Raji (cell line): ENCODE results near the gene PALD1.

Source experiments
- POLR2A ChIP-seq: IDR thresholded peaks from 2 replicates; pipeline ENCODE4 v1.6.1; 2011; ENCODE audit warnings: low read depth, low read length, control low read depth; ENCODE audit not compliant: insufficient read depth

The PALD1 gene

DNA sequence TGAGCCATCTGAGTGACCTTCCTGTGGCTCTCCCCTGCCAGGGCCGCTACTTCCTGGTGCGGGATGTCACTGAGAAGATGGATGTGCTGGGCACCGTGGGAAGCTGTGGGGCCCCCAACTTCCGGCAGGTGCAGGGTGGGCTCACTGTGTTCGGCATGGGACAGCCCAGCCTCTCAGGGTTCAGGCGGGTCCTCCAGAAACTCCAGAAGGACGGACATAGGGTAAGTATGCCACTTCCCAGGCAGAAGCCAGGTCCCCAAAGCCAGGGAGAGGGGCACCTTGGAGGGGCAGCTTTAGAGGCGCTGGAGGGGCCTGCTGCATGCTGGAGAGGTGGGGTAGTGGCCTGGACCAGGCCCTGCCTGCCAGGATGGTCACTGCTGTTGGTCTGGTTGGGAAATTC, 51.3 kb downstream of the PALD1 start:
- TF ChIP-seq POLR2A, result no peak

- TF ChIP-seq POLR2A, result no peak
Measured at GRCh38 chr10:70530315-70530714, 51.7 kb downstream of the PALD1 start.

GRCh38 chr10:70532554-70533188, 54.1 kb downstream of the PALD1 start:
- TF ChIP-seq POLR2A, result no peak

DNA sequence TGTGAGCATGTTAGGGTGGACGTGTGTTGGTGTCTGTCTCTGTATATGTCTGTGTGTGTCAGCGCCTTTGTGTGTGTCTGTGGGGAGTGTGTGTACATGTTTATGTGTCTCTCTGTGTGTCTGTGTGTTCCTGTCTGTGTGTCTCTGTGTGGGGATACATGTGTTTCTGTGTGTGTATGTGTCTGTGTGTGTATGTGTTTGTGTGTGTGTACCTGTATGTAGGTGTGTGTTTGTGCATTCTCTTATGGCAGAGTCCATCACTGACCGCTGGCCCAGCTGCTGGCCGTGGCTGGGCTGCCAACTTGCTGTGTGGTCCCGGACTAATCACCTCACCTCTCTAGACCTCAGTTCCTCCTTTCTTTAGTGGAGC, 54.6 kb downstream of the PALD1 start:
- TF ChIP-seq POLR2A, result no peak

GRCh38 chr10:70534281-70534680, 55.7 kb downstream of the PALD1 start:
- no peak for TF ChIP-seq POLR2A

- TF ChIP-seq POLR2A, result no peak
Measured at GRCh38 chr10:70535001-70535400, 56.4 kb downstream of the PALD1 start.

DNA sequence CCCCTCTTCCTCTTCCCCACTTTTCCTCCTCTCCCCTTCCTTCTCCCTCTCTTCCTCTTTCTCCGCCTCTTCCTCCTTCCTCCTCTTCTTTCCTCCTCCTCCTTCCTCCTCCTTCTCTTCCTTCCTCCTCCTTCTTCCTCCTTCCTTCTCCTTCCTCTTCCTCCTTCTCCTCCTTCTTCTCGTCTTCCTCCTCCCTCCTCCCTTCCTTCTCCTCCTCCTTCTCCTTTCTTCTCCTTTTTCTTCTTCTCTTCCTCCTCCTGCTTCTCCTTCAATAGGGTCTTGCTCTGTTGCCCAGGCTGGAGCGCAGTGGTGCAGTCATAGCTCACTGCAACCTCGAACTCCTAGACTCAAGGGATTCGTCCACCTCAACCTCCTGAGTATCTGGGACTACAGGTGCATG, 56.9 kb downstream of the PALD1 start:
- no peak for TF ChIP-seq POLR2A

DNA sequence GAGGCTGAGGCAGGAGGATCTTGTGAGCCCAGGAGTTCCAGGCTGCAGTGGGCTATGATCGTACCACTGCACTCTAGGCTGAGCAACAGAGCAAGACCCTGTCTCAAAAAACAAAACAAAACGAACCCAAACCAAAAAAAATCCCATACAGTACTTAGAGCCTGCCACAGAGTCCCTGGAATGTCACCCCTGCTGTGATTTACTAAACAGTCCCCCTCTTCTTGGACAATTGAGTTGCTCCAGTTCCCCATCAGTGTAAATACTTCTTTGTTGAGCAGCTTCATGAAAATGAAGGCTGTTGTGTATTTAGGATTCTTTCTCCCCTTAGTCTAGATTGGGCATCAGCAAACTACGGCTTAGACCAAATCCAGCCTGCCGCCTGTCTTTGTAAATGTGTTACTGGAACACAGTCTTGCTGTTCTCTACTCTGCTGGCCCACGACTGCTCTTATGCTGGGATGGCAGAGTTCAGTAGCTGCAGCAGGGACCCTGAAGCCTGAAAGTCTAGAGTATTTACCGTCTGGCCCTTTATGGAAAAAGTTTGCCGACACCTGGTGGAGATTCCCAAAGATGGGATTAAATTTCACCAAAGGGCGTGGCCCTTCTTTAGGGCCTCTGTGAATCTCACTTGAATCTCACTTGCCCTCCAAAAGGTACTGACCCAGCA, 57.8 kb downstream of the PALD1 start:
- TF ChIP-seq POLR2A, result no peak

DNA sequence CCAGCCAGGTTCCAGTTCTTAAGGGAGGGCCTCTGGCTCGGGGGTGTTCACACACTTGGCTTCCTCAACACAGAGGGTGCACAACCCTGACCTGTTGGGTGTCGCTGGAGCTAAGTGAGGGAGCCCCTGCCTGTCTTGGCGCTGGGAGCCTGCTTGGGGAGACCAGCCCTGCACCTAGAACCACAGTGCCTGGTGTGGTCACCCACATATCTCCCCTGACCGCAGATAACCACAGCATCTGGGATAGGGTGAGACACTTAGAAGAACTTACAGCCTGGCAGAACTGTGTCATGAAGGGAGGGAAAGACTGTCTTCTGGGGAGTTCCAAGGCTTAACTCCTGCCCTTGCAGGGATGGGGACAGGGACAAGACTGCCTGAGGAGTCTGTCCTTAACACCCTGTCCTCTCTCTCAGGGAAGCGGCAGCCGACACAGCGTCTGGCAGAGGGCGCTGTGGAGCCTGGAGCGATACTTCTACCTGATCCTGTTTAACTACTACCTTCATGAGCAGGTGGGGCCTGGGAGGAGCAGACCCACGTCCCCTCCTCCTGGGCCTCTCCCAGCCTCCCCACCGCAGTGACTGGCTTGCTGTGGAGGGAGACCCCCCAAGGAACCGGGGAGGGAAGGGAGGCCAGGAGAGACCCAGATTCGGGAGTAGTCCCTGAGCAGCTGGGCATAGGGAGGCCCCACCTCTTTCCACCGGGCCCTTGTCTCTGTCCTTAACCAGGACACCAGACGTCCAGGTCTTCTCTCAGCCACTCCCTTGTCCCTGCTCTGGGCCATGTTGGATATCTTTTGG, 59.0 kb downstream of the PALD1 start:
- no peak for TF ChIP-seq POLR2A

- no peak for TF ChIP-seq POLR2A
Measured at GRCh38 chr10:70538195-70538520, 59.6 kb downstream of the PALD1 start.

DNA sequence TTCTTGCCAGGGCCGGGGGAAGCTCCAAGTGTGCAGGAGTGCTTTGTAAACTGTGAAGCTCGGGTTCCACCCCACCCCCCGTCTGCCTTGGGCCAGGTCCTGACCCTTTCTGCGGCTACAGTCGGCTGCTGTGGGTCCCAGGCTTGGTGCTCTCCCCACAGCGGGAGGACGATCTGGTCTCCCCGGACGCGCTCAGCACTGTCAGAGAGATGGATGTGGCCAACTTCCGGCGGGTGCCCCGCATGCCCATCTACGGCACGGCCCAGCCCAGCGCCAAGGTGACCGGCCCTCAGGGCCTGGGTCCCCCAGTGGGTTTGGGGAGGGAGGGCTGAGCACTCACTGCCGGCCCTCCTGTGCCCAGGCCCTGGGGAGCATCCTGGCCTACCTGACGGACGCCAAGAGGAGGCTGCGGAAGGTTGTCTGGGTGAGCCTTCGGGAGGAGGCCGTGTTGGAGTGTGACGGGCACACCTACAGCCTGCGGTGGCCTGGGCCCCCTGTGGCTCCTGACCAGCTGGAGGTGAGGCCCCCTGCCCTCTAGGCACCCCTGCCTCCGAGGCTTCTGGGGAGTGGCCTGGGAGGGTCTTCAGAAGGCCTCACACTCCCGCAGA, 60.3 kb downstream of the PALD1 start:
- no peak for TF ChIP-seq POLR2A

GRCh38 chr10:70539471-70539870, 60.9 kb downstream of the PALD1 start:
- no peak for TF ChIP-seq POLR2A

DNA sequence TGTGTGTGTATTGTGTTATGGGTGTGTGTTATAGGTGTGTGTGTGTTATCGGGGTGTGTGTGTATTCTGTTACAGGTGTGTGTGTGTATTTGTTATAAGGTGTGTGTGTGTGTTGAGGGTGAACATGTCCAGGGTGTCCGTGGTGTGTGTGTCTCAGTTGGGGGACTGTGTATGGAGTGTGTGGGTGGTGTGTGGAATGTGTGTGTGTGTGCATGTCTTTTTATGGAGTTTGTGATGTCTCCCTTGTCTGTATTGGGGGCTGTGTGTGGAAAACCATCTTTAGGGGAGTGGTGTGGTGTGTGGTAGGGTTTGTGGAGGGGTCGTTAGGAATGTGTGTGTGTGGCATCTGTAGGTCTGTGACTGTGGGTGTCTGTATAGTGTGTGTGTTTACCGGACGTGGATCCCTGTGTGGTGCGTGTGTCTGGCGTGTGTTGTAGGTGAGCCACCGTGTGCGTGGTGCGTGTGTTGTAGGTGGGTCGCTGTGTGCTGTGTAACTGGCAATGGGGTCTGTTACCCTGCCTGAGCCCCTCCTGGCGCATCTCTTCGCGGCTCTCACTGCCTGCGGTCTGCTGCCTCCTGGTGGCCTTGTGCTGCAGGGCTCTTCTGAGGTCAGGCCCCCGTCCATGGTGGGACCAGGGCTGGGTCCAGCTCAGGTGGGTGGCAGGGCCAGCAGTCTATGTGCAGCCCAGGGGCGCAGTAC, 61.7 kb downstream of the PALD1 start:
- no peak for TF ChIP-seq POLR2A

- TF ChIP-seq POLR2A, result no peak
Measured at GRCh38 chr10:70540789-70541360, 62.3 kb downstream of the PALD1 start.
